Spinal cord (tissue), 10 donors: ENCODE results near the gene LRIG3. TPM values are rescaled to one million over a fixed set of nuclear protein-coding genes. Genes with fewer than 3 reads are reported as not detected.
A peak's percentile ranks its signal among the peaks of the same experiment; 100 is the strongest.

ENCODE experiments used
- DNase-seq, 6 donors: peaks; one replicate each; pipeline versions ENCODE4 v3.0.0 to v3.0.0-alpha.2; 2013 to 2015; ENCODE audit warnings: low spot score in 6 of 6, low read depth in 4 of 6
- H3K27ac ChIP-seq: one replicate; pipeline ENCODE4 v1.5.1; 2013; ENCODE audit warnings: low read depth, low read length, control low read depth
- H3K27me3 ChIP-seq: one replicate; pipeline ENCODE4 v1.6.1; 2013; ENCODE audit warnings: low read length; ENCODE audit not compliant: control insufficient read depth, insufficient read depth
- H3K36me3 ChIP-seq: one replicate; pipeline ENCODE4 v1.6.1; 2013; ENCODE audit warnings: low read length; ENCODE audit not compliant: control insufficient read depth, insufficient read depth
- H3K4me1 ChIP-seq: one replicate; pipeline ENCODE4 v1.6.1; 2013; ENCODE audit warnings: low read length; ENCODE audit not compliant: control insufficient read depth, insufficient read depth
- H3K4me3 ChIP-seq: one replicate; pipeline ENCODE4 v1.5.1; 2013; ENCODE audit warnings: low read depth, low read length, control low read depth
- H3K9me3 ChIP-seq: one replicate; pipeline ENCODE4 v1.6.1; 2013; ENCODE audit warnings: low read length; ENCODE audit not compliant: control insufficient read depth, insufficient read depth
- WGBS: methylation state at CpG from one replicate; pipeline ENCODE4 v1.1.5; 2013; ENCODE audit warnings: missing lambda C conversion rate; ENCODE audit not compliant: insufficient coverage; 5-methylcytosine and 5-hydroxymethylcytosine counted together
- long read RNA-seq, 4 donors: transcript quantifications; one replicate each; lab custom pipeline, GENCODE V29; 2026
- polyA plus RNA-seq, 2 donors: library from polyadenylated mRNA; unstranded; fragments of 120-200 nt; gene quantifications; one replicate each; pipeline ENCODE4 v1.2.1, GENCODE V29; 2013; ENCODE audit not compliant: insufficient read length in 2 of 2
- total RNA-seq, 2 donors: library from RNA; depleted of rRNA in 1 of 2; stranded (reverse); fragments of 120-200 nt in 1 of 2; fragments of >200 nt in 1 of 2; gene quantifications; one replicate each; pipeline versions ENCODE4 v1.2.3 to v1.2.4, GENCODE V29; 2013 to 2014
- donor health status: healthy.

The LRIG3 gene, protein sequence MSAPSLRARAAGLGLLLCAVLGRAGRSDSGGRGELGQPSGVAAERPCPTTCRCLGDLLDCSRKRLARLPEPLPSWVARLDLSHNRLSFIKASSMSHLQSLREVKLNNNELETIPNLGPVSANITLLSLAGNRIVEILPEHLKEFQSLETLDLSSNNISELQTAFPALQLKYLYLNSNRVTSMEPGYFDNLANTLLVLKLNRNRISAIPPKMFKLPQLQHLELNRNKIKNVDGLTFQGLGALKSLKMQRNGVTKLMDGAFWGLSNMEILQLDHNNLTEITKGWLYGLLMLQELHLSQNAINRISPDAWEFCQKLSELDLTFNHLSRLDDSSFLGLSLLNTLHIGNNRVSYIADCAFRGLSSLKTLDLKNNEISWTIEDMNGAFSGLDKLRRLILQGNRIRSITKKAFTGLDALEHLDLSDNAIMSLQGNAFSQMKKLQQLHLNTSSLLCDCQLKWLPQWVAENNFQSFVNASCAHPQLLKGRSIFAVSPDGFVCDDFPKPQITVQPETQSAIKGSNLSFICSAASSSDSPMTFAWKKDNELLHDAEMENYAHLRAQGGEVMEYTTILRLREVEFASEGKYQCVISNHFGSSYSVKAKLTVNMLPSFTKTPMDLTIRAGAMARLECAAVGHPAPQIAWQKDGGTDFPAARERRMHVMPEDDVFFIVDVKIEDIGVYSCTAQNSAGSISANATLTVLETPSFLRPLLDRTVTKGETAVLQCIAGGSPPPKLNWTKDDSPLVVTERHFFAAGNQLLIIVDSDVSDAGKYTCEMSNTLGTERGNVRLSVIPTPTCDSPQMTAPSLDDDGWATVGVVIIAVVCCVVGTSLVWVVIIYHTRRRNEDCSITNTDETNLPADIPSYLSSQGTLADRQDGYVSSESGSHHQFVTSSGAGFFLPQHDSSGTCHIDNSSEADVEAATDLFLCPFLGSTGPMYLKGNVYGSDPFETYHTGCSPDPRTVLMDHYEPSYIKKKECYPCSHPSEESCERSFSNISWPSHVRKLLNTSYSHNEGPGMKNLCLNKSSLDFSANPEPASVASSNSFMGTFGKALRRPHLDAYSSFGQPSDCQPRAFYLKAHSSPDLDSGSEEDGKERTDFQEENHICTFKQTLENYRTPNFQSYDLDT
- total RNA-seq, result 10 to 100 TPM; 59.8 to 82.3 TPM
- 10 to 100 TPM; 13.3 to 14.0 TPM for polyA plus RNA-seq
- long read RNA-seq, donor 1, result 0 reads
- long read RNA-seq, donor 2, full-length matches to known transcripts, result 1 of 1 reads
- long read RNA-seq, donor 2, partial matches to known transcripts, result 0 of 1 reads
- long read RNA-seq, donor 2, other reads (novel, unspliced or antisense), result 0 of 1 reads
- long read RNA-seq, donor 3, result 0 reads
- long read RNA-seq, donor 4, full-length matches to known transcripts, result 2 of 13 reads
- long read RNA-seq, donor 4, partial matches to known transcripts, result 11 of 13 reads
- long read RNA-seq, donor 4, other reads (novel, unspliced or antisense), result 0 of 13 reads

DNA sequence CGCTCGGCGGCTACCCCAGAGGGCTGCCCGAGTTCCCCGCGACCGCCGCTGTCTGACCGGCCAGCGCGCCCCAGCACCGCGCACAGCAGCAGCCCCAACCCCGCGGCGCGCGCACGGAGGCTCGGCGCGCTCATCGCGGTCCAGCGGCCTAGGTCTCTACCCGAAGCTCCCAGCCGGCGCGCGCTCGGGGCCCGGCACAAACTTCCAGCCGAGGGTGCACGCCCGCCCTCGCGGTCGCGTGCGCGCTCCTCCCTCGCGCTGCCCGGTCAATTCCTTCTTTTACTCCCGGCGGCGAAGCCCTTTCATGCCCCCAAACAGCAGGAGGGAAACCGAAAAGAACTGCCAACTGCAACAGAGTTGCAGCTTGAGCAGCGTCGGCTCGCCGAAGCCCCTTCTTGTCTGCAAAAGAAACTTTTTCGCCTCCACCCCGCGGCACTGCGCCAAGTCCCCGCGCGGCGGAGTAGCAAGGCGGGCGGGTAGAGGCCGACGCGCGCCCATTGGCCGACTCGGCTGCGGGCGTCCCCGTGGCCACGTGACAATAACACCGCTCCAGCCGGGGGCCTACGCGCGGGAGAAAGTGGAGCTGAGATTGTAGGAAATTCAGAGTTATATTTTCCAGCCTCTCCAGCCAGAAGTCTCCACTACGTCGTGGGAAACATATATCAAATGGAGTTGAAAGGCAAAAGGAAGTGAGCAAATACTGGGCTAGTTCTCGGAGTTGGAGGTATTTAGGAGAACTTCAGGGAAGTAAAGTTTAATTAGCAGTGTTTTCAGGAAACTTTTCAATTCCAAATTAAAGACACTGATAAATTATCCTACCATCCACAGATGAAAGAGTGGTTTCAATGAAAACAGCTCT, at the start of gene LRIG3:
TSS of gene LRIG3 (minus strand) at position 403 of the 859 bp plus-strand sequence. CDS start at position 134, 269 bp downstream.
- DNase-seq, result peak in 5 of 6 donors; percentile 57 to 96 (median 80)
- no peaks in the 10 kb centered on the region for H3K36me3 ChIP-seq
- peaks cover 10% of the 10 kb centered on the region for H3K4me1 ChIP-seq
- H3K27me3 ChIP-seq, result peaks cover 18% of the 10 kb centered on the region
- peak within 1 kb of the TSS; percentile 97 for H3K27ac ChIP-seq
- WGBS, result under 1% methylated on average over 76 of the region's 80 CpGs
- H3K4me3 ChIP-seq, result peak within 1 kb of the TSS; percentile 92
- H3K9me3 ChIP-seq, result no peaks in the 10 kb centered on the region

DNA sequence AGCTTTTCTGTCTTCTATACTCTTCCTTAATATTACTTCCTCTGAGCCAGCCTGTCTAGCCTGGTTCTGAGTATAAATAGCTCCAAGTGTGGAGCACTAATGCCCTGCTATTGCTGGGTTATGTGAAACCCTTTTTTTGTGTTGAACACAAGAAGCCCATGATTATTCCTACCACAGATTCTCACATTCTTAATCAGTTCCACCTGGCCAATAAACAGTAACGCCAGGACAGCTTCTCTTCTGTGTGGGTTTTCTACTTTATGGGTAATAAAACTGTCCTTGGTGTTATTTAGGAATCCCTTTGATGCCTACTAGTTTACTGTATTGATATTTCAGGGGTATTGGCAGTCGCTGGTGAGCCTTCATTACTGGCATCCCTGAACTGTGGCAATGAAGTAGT, 48.9 kb upstream of the LRIG3 start:
- Histone ChIP-seq H3K4me1 (no peaks in the 10 kb centered on the region), H3K27me3 (no peaks in the 10 kb centered on the region), H3K9me3 (no peaks in the 10 kb centered on the region), H3K36me3 (no peaks in the 10 kb centered on the region), H3K27ac (no peak overlapping the region), H3K4me3 (no peak overlapping the region)
- peak in 1 of 6 donors; percentile 9 for DNase-seq
- no CpG with 5 or more reads among the region's 2 CpGs for WGBS

DNA sequence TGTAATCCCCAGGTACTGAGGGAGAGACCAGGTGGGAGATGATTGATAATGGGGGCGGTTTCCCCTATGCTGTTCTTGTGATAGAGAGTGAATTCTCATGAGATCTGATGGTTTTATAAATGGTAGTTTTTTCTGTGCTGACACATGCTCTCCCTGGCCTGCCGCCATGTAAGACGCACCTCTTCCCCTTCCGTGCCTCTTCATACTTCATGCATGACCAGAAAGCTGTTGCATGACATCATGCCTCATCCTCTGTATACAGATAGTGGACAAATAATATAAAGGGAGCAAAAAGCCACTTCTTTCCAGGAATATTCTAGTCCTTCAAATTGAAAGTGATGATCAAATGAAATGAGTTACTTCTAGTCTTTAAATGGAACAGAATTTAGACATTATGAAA, 47.3 kb upstream of the LRIG3 start:
- no peaks in the 10 kb centered on the region for H3K9me3 ChIP-seq
- H3K4me1 ChIP-seq, result no peaks in the 10 kb centered on the region
- DNase-seq, result no peak
- WGBS, result no CpG with 5 or more reads among the region's 4 CpGs
- no peaks in the 10 kb centered on the region for H3K36me3 ChIP-seq
- no peaks in the 10 kb centered on the region for H3K27me3 ChIP-seq
- H3K4me3 ChIP-seq, result no peak overlapping the region
- no peak overlapping the region for H3K27ac ChIP-seq

DNA sequence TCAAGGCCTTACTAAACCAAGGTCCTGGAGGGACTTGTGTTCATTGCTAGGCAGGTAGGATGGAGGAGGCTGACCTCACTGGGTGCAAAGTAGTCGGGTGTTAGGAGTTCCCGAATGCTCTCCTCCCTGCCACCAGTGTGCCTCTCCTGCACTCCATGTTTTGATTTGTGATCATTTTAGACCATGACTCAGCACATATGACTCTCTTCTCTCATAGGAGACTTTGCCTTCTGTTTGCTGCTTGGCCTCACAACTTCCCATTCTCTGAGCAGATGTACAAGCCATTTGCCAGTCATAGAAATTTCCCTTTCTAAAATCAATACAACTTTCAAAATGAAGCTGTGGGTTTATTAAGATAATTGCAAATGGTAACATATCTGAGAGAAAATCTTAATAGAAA, 46.6 kb upstream of the LRIG3 start:
- Histone ChIP-seq H3K9me3 (no peaks in the 10 kb centered on the region), H3K4me1 (no peaks in the 10 kb centered on the region), H3K4me3 (no peak overlapping the region), H3K27ac (no peak overlapping the region), H3K36me3 (no peaks in the 10 kb centered on the region), H3K27me3 (no peaks in the 10 kb centered on the region)
- DNase-seq, result no peak
- 100% methylated on average over 1 of the region's 2 CpGs for WGBS

DNA sequence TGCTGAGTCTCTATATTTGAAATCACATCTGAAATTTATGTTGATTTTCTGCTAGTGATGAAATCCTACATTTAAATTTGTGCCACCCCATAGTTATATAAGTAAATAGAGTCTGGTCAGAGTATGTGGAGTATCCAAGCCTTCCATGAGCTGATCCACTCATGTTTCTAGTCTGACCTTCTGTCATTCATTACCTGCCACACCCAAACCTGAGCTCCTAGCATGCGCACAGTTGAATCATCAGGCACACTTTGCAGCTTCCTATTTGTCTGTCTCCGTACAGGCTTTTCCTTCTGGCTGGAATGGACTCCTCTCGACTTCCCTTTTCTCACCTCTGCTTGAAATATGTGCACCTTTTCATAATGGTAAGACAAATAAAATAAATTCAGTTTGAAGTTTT, 45.3 kb upstream of the LRIG3 start:
- WGBS, result 100% methylated on average over 1 of the region's 3 CpGs
- H3K9me3 ChIP-seq, result no peaks in the 10 kb centered on the region

DNA sequence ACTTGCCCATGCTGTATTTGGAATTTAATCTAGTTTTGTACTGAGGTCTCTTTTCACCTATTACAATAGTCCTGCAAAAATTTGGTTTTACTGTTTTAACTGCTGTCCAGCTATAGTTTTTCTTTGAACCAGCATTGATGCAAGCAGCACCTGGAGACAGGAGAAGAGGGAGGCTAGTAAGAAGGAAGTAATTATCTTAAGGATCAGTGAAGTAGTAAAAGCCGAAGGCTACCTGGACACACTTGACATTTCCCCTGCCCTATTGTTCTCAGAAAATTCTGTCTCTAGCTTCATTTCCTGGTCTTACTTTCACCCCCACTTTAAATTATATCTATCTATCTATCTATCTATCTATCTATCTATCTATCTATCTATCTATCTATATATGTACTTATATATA, 43.5 kb upstream of the LRIG3 start:
- H3K27me3 ChIP-seq, result no peaks in the 10 kb centered on the region
- no peak for DNase-seq
- no peaks in the 10 kb centered on the region for H3K36me3 ChIP-seq
- no peaks in the 10 kb centered on the region for H3K4me1 ChIP-seq
- H3K9me3 ChIP-seq, result no peaks in the 10 kb centered on the region
- H3K27ac ChIP-seq, result no peak overlapping the region
- no peak overlapping the region for H3K4me3 ChIP-seq
- no CpG with 5 or more reads among the region's 1 CpG for WGBS

More for the DNA sequence above, 45.3 kb upstream of the LRIG3 start:
- Histone ChIP-seq H3K27me3 (no peaks in the 10 kb centered on the region), H3K4me3 (no peak overlapping the region), H3K36me3 (no peaks in the 10 kb centered on the region), H3K27ac (no peak overlapping the region), H3K4me1 (no peaks in the 10 kb centered on the region)
- no peak for DNase-seq

DNA sequence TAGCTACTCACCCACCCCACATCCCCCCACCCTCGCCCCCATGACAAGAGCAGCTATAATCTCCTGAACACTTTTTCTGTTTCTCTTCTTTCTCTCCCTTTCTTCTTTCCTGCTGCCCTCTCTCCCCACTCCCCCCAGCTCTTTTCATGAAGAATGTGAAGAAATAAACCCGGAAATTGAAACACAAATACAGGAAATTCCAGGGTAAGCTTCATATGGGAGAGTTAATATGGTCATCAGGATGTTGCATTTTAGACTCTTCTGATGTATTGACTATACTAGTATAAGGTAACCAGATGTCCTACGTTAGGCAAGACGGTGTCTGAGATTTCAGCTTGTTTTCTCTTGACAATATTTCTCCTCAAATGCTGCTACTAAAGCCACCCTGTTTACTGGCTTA, 41.6 kb upstream of the LRIG3 start:
- Histone ChIP-seq H3K4me3 (no peak overlapping the region), H3K4me1 (no peaks in the 10 kb centered on the region), H3K9me3 (no peaks in the 10 kb centered on the region), H3K27me3 (no peaks in the 10 kb centered on the region), H3K36me3 (no peaks in the 10 kb centered on the region), H3K27ac (no peak overlapping the region)
- no CpG with 5 or more reads among the region's 4 CpGs for WGBS
- no peak for DNase-seq

DNA sequence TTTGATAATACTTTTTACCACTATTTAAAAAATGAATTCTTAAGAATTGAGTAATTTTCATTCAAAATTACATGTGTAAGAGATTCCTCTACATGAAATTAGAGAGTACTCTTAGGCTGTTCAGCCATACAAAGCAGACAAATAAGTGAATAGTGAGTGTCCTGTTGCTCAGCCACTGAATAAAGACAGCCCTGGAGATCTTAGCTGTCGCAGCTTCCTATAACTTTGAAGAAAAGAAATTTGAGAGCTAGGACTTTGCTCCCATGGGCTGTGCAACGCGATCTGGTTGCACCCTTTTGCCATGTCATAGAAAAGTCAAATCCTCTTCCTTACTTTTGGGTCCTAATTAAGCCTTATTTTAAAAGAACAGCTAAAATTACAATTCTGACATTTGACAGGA, 40.9 kb upstream of the LRIG3 start:
- no peaks in the 10 kb centered on the region for H3K9me3 ChIP-seq
- H3K27me3 ChIP-seq, result no peaks in the 10 kb centered on the region
- H3K4me3 ChIP-seq, result no peak overlapping the region
- no peak for DNase-seq
- no CpG with 5 or more reads among the region's 3 CpGs for WGBS
- H3K4me1 ChIP-seq, result no peaks in the 10 kb centered on the region
- H3K36me3 ChIP-seq, result no peaks in the 10 kb centered on the region
- H3K27ac ChIP-seq, result no peak overlapping the region
